GM23338 (cell line): ENCODE measurements around the gene SSU72. TPM values are rescaled to one million over a fixed set of nuclear protein-coding genes. Genes with fewer than 3 reads are reported as not detected.
"Not testable (repeated sequence)": the region's sequence is repeated elsewhere in the genome, so short reads cannot be mapped to it uniquely, and the experiment has no call there.

ENCODE experiments used
- ATAC-seq: fragments of 200-7000 bp; cut with Tn5 transposase; 3 replicates; pipeline ENCODE4 v1.9.1; 2020
- DNase-seq: peaks from one replicate; pipeline ENCODE4 v3.0.0-alpha.2; 2015; ENCODE audit warnings: low spot score
- H2AFZ ChIP-seq: fragments of 200-600 bp; sonication (generic); 2 replicates; pipeline ENCODE4 v1.8.0; 2016; ENCODE audit warnings: antibody characterized with exemption, mild to moderate bottlenecking, moderate library complexity
- H3F3A ChIP-seq: fragments of 200-600 bp; sonication (generic); replicated peaks from 2 replicates; pipeline ENCODE4 v1.8.0; 2017; ENCODE audit warnings: antibody characterized with exemption, mixed run types, low read depth
- H3K27ac ChIP-seq: fragments of 200-600 bp; sonication (generic); 2 replicates; pipeline ENCODE4 v1.6.1; 2016; ENCODE audit warnings: low read depth
- H3K27me3 ChIP-seq: fragments of 200-600 bp; sonication (generic); 2 replicates; pipeline ENCODE4 v1.8.0; 2016; ENCODE audit warnings: mild to moderate bottlenecking, mixed run types, moderate library complexity; ENCODE audit not compliant: insufficient read depth
- H3K36me3 ChIP-seq: fragments of 200-600 bp; sonication (generic); 2 replicates; pipeline ENCODE4 v1.8.0; 2016; ENCODE audit warnings: mild to moderate bottlenecking; ENCODE audit not compliant: insufficient read depth
- H3K4me1 ChIP-seq: fragments of 200-600 bp; sonication (generic); 2 replicates; pipeline ENCODE4 v1.8.0; 2016; ENCODE audit warnings: mild to moderate bottlenecking, moderate library complexity; ENCODE audit not compliant: insufficient read depth
- H3K4me2 ChIP-seq: fragments of 200-600 bp; sonication (generic); 2 replicates; pipeline ENCODE4 v1.7.1; 2017; ENCODE audit warnings: mixed run types
- H3K4me3 ChIP-seq: fragments of 200-600 bp; sonication (generic); 2 replicates; pipeline ENCODE4 v1.6.1; 2016; ENCODE audit warnings: mixed run types
- H3K79me2 ChIP-seq: fragments of 200-600 bp; sonication (generic); replicated peaks from 2 replicates; pipeline ENCODE4 v1.8.0; 2017; ENCODE audit warnings: mild to moderate bottlenecking; ENCODE audit not compliant: insufficient read depth
- H3K9me2 ChIP-seq: fragments of 200-600 bp; sonication (generic); 2 replicates; pipeline ENCODE4 v1.8.0; 2017; ENCODE audit not compliant: insufficient read depth
- H4K20me1 ChIP-seq: fragments of 200-600 bp; sonication (generic); replicated peaks from 2 replicates; pipeline ENCODE4 v1.8.0; 2017; ENCODE audit warnings: mild to moderate bottlenecking; ENCODE audit not compliant: insufficient read depth
- H3K27ac Mint-ChIP-seq: 2 replicates; pipeline ENCODE4 v1.8.0; 2020; ENCODE audit warnings: inconsistent platforms, mild to moderate bottlenecking, moderate library complexity, mixed read lengths
- H3K27me3 Mint-ChIP-seq: 3 replicates; pipeline ENCODE4 v1.8.0; 2022; ENCODE audit warnings: low read depth, mild to moderate bottlenecking, moderate library complexity, mixed read lengths, inconsistent platforms; ENCODE audit not compliant: insufficient read depth, poor library complexity
- H3K36me3 Mint-ChIP-seq: 3 replicates; pipeline ENCODE4 v1.8.0; 2021; ENCODE audit warnings: low read depth, mild to moderate bottlenecking, inconsistent platforms, moderate library complexity, mixed read lengths
- H3K4me1 Mint-ChIP-seq: 3 replicates; pipeline ENCODE4 v1.8.0; 2020; ENCODE audit warnings: mild to moderate bottlenecking, inconsistent platforms, mixed read lengths
- H3K4me3 Mint-ChIP-seq: 3 replicates; pipeline ENCODE4 v1.8.0; 2021; ENCODE audit warnings: moderate library complexity, mild to moderate bottlenecking, inconsistent platforms, mixed read lengths
- H3K9me3 Mint-ChIP-seq: 3 replicates; pipeline ENCODE4 v1.8.0; 2020; ENCODE audit warnings: moderate library complexity, mild to moderate bottlenecking, inconsistent platforms, mixed read lengths
- CREB1 ChIP-seq: fragments of 250-450 bp; sonication (Bioruptor Pico); IDR thresholded peaks from 2 replicates; pipeline ENCODE4 v1.5.0; 2020; ENCODE audit warnings: low read depth, mild to moderate bottlenecking, moderate library complexity
- NANOG ChIP-seq: IDR thresholded peaks from 2 replicates; pipeline ENCODE4 v1.6.1; 2016; ENCODE audit warnings: antibody characterized with exemption, borderline replicate concordance
- POLR2AphosphoS5 ChIP-seq: IDR thresholded peaks from 2 replicates; pipeline ENCODE4 v1.6.1; 2016; ENCODE audit warnings: antibody characterized with exemption, low read depth
- REST ChIP-seq: IDR thresholded peaks from one replicate; pipeline ENCODE4 v1.6.1; 2018; ENCODE audit warnings: antibody characterized with exemption; ENCODE audit not compliant: unreplicated experiment
- polyA plus RNA-seq: library from polyadenylated mRNA; unstranded; fragments of >200 nt; fragmentation: Nextera tagmentation; extraction: Ambion mirVana; gene quantifications from 2 replicates; pipeline ENCODE4 v1.2.1, GENCODE V29; 2016
- total RNA-seq: library from RNA; depleted of rRNA; stranded (reverse); fragments of >200 nt; shearing (Covaris generic); gene quantifications from 2 replicates; pipeline ENCODE4 v1.2.3, GENCODE V29; 2014

The SSU72 gene
- total and polyA plus RNA-seq, 2 experiments from 2014 or later: 148 to 248 TPM

GRCh38 chr1:1511533-1512285, 63.0 kb downstream of the SSU72 start, which contains the start of gene ATAD3A (continued):
- TF ChIP-seq REST (no peak), NANOG (no peak)

- DNase-seq: peak; percentile 80
- H3K4me1 ChIP-seq: no peaks in the 10 kb centered on the region
- peak overlapping the region; percentile 88 for H3K4me2 ChIP-seq
- peaks cover 3% of the 10 kb centered on the region; the same call in 2 of the 3 replicates for H3K36me3 Mint-ChIP-seq
- ATAC-seq: peak; percentile 72
- H2AFZ ChIP-seq: no peak overlapping the region
- peaks cover 18% of the 10 kb centered on the region for H3K79me2 ChIP-seq
- H3K36me3 ChIP-seq: no peaks in the 10 kb centered on the region
- H3K9me3 Mint-ChIP-seq: no peaks in the 10 kb centered on the region
- TF ChIP-seq POLR2AphosphoS5 (no peak), CREB1 (CRISPR knock-in tag) (peak; percentile 56)
- H3K4me1 Mint-ChIP-seq: peaks cover 8% of the 10 kb centered on the region; the same call in 2 of the 3 replicates
- H3K27ac Mint-ChIP-seq: peak overlapping the region; percentile 99
- 0 out of 2 replicates have a peak, but pooled peaks cover 2% of the 10 kb centered on the region for H3F3A ChIP-seq
- H3K27me3 Mint-ChIP-seq: peaks cover 5% of the 10 kb centered on the region
- peak overlapping the region; percentile 80 for H3K4me3 ChIP-seq
- no peaks in the 10 kb centered on the region for H4K20me1 ChIP-seq
- no peaks in the 10 kb centered on the region for H3K27me3 ChIP-seq
- H3K27ac ChIP-seq: peak overlapping the region; percentile 91
- peak overlapping the region; percentile 91 for H3K4me3 Mint-ChIP-seq
- no peaks in the 10 kb centered on the region for H3K9me2 ChIP-seq
Observed at GRCh38 chr1:1510912-1511532, 63.6 kb downstream of the SSU72 start.

- H3K36me3 ChIP-seq, ATAC-seq, H3F3A ChIP-seq, H2AFZ ChIP-seq, H3K27me3 ChIP-seq, H3K36me3 Mint-ChIP-seq, H3K4me3 Mint-ChIP-seq, H3K4me3 ChIP-seq, H3K4me1 ChIP-seq, H3K9me2 ChIP-seq, H3K27me3 Mint-ChIP-seq, H3K27ac ChIP-seq, DNase-seq, H3K4me2 ChIP-seq, H3K27ac Mint-ChIP-seq, H4K20me1 ChIP-seq, H3K4me1 Mint-ChIP-seq, H3K9me3 Mint-ChIP-seq, H3K79me2 ChIP-seq: not testable (repeated sequence)
Observed at GRCh38 chr1:1509465-1509850, 65.2 kb downstream of the SSU72 start.

GRCh38 chr1:1508775-1509464, 65.7 kb downstream of the SSU72 start:
- not testable (repeated sequence) for H3K4me1 Mint-ChIP-seq, H3K36me3 Mint-ChIP-seq, H3K36me3 ChIP-seq, H3F3A ChIP-seq, H3K4me2 ChIP-seq, H3K9me3 Mint-ChIP-seq, H3K27me3 Mint-ChIP-seq, H3K4me3 ChIP-seq, H3K27me3 ChIP-seq, H3K79me2 ChIP-seq, H2AFZ ChIP-seq, H3K9me2 ChIP-seq, H3K4me1 ChIP-seq, DNase-seq, H4K20me1 ChIP-seq, ATAC-seq, H3K4me3 Mint-ChIP-seq, H3K27ac Mint-ChIP-seq, H3K27ac ChIP-seq
